Endothelial cell of hepatic sinusoid (primary cell): ENCODE results near the gene INHA.

Experiments
- in situ Hi-C: cut with HindIII; loops from 2 replicates; pipeline ENCODE4 v1.10.0; 2017; ENCODE audit warnings: low sequenced_read_pairs

INHA gene

GRCh38 chr2:219608399-219608964, 36.4 kb downstream of the INHA start:
- in situ Hi-C loops, result no loop called here

- in situ Hi-C loops, result no loop called here
Measured at GRCh38 chr2:219609149-219609750, 37.1 kb downstream of the INHA start.

DNA sequence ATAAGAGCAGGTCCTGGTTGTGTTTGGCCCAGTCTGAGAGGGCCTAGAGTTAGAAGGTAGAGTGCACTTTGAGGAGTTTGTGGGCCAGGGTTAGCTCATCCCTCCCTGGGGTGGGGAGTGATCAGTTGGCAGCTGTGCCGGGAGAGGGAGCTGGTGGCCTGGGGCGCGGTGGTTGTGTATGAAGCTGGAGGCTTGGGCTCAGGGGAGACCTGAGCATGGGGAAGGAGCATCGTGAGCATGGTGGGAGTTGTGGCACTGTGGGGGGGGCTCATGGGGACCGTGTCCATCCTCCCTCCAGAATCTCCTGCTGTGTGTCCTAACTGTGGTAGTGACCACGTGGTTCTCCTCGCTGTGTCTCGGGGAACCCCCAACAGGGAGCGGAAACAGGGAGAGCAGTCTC, 39.2 kb downstream of the INHA start:
- in situ Hi-C loops, result no loop called here

DNA sequence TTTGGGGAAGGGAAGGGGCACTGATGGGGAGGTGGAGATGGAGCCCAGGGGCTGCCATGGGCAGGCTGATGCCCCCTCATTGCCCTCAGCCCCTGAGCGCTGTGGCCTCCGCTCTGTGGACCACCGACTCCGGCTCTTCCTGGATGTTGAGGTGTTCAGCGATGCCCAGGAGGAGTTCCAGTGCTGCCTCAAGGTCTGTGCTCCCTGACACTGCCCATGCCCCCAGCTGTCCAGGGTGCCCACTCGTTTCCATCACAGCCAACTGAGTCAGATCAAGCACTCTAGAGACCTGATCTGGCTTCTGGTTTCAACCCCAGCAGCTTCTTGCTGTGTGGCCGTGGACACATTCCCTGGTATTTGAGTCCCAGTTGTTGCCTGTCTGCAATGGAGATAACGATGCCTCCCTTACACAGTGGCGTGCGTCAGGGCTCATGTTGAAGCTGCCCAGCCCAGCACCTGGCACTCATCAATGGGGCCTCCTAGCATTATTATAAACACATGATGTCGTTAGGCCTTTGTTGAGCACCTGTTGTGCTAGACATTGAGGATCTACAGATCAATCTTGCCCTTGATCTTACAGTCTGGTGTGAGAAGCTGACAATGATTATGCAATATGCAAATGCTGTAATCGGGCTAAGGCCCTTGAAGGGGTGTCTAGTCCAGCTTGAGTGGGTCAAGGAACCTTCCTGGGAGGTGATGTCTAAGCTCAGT, 39.9 kb downstream of the INHA start:
- in situ Hi-C loops, result no loop called here

GRCh38 chr2:219612577-219613286, 40.6 kb downstream of the INHA start:
- in situ Hi-C loops, result no loop called here

DNA sequence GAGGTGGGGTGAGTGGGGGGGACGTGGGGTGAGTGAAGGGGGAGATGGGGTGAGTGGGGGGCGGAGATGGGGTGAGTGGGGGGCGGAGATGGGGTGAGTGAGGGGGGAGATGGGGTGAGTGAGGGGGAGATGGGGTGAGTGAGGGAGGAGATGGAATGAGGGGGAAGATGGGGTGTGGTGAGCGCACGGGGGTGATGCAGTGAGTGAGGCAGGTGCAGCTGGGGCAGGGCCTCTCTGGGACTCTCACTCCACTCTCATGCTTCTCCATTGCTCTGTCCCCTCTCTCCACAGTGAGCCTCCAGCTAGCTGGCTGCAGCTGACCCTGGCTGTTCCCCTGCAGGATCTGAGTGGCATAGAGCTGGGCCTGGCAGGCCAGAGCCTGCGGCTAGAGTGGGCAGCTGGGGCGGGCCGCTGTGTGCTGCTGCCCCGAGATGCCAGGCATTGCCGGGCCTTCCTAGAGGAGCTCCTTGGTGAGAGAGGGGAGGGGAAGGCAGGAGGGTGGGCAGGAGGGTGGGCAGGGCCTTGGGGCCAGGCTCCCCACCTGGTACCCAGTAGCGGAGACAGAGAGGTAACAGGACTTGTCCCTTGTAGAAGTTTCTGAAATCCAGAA, 41.5 kb downstream of the INHA start:
- in situ Hi-C loops, result no loop called here

DNA sequence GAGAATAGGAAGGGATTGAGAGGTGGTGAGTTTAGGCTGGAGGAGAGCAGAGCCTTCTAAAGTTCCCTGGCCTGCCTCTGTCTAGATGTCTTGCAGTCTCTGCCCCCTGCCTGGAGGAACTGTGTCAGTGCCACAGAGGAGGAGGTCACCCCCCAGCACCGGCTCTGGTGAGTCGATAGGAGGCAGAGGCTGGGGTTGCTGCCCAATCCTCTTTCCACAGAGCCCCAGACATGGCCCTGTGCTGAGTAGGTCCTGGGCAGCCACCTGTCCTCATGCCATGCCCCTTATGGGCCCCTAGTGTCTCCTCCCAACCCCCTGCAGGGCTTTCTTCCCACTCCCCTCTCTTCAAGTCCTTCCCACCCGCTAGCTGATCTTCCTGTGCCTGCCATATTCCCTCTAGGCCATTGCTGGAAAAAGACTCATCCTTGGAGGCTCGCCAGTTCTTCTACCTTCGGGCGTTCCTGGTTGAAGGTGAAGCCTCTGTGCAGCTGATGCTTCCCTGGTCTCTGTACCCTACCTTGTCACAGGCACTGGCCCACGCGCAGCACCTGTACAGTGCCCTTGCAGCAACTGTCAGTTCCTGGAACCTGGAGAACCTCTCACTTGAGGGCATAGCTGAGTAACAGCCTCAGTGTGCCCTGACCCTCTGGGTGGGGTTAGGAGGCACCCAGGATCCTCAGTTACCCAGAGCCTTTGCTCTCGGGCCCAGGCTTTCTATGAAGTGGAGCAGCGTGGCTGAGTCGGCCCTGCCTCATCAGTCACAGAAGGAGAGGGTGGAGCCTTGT, 42.2 kb downstream of the INHA start:
- in situ Hi-C loops, result no loop called here

- in situ Hi-C loops, result no loop called here
Measured at GRCh38 chr2:219615036-219615435, 42.9 kb downstream of the INHA start.

- in situ Hi-C loops, result no loop called here
Measured at GRCh38 chr2:219615894-219616293, 43.8 kb downstream of the INHA start.

- in situ Hi-C loops, result no loop called here
Measured at GRCh38 chr2:219616550-219616949, 44.4 kb downstream of the INHA start.

DNA sequence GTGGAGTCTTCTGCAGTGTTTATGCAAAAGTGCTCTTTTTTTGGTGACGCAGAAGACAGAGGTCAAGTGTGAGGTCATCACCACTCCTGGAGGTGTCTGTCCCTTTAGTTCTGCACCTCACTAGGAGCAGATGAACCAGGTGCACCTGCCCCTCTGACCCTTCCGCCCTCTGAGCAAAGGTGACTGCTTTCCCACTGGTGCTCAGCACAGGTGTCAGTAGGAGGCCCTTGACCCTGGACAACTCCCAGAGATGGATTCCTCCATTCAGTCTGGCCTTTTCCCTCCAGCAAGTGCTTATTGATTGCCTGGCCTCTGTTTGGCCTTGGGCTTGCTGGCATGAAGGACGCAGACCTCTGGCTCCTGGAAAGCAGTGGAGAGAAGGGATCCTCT, 46.6 kb downstream of the INHA start:
- in situ Hi-C loops, result no loop called here

- in situ Hi-C loops, result no loop called here
Measured at GRCh38 chr2:219619235-219619634, 47.1 kb downstream of the INHA start.

DNA sequence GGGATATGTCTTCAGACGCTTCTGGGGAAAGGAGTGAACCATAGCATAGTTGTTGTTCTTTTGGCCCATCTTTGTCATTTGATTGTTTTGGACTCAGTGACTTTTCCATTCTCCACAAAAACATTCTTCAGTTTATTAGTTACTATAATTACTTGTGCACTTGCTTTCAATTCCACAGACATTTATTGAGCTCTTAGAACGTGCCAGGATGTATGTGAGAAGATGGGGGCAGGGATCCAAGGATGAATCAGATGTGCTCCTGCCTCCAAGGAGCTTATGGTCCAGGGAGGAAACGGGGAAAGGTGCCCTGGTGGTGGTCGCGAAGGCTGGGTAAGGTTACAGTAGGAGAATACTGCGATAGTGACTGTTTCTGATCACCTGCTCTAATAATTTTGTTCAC, 48.4 kb downstream of the INHA start:
- in situ Hi-C loops, result no loop called here

DNA sequence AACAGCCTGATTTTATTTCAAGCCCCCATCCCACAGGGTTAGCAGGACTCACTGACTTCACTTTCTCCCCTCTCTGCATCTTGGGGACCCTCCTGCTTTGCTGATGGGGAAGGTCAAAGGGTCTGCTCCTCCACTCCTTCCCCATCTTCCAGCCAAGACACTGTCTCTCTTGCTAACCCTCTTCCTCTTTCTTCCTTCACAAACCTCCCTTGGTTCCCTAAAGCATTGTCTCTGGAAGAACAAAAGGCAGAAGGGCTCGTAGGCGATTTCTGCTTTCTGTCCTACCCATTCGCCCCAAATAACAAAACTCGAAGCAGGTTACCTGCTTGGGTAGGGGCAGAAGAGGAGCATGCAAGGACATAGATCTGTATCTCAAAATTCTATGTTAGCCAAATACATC, 49.8 kb downstream of the INHA start:
- in situ Hi-C loops, result no loop called here

DNA sequence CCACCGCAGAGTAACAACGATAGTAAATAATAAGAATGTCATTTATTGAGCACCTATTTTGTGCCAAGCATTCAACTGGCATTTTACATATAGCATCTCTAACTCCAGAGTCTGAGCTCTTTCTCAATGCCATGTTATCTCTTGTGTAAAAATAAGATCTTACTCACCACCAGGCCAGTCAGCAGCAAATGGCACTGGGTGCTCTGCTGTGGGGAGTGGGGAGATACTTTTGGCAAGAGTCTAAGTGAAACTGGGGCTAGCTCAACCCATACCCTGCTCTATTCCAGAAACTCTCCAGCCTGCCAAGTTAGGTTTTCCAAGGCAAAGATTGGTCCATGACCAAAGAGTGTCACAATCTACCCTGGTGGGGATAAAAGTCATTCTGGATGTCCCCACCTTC, 50.4 kb downstream of the INHA start:
- in situ Hi-C loops, result no loop called here

- in situ Hi-C loops, result no loop called here
Measured at GRCh38 chr2:219624565-219624964, 52.5 kb downstream of the INHA start.

DNA sequence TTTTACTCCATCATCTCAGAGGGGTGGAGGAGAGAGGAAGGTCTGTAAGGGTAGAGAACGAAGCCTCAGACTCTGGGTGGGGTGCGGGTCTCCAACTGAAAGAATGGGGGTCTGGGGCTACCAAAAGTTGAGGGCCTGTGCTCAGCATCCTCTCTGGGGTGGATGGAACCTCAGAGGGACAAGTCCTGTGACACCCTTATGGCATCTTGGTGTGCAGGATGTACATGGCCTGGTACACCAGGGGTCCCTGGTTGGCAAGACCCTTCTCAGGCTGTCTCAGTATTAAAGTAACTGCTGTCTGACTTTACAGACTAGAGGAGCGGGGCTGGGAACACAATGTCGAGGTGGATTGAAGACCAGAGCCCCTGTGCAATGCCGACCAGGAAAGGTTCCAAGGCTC, 53.1 kb downstream of the INHA start:
- in situ Hi-C loops, result no loop called here
